H54 (cell line): Measurements from ENCODE around the gene NR4A1.

Experiments
- DNase-seq: peaks from one replicate; pipeline ENCODE4 v3.0.0; 2011; ENCODE audit warnings: low spot score, mixed read lengths; ENCODE audit not compliant: insufficient read length
- FAIRE-seq: peaks from 3 replicates; lab custom pipeline; 2011; peaks lifted over from hg19 to GRCh38; lab: Jason Lieb, UNC
- POLR2A ChIP-seq: IDR thresholded peaks from 2 replicates; pipeline ENCODE4 v1.6.1; 2011; ENCODE audit warnings: low read depth, mild to moderate bottlenecking, low read length

The NR4A1 gene

DNA sequence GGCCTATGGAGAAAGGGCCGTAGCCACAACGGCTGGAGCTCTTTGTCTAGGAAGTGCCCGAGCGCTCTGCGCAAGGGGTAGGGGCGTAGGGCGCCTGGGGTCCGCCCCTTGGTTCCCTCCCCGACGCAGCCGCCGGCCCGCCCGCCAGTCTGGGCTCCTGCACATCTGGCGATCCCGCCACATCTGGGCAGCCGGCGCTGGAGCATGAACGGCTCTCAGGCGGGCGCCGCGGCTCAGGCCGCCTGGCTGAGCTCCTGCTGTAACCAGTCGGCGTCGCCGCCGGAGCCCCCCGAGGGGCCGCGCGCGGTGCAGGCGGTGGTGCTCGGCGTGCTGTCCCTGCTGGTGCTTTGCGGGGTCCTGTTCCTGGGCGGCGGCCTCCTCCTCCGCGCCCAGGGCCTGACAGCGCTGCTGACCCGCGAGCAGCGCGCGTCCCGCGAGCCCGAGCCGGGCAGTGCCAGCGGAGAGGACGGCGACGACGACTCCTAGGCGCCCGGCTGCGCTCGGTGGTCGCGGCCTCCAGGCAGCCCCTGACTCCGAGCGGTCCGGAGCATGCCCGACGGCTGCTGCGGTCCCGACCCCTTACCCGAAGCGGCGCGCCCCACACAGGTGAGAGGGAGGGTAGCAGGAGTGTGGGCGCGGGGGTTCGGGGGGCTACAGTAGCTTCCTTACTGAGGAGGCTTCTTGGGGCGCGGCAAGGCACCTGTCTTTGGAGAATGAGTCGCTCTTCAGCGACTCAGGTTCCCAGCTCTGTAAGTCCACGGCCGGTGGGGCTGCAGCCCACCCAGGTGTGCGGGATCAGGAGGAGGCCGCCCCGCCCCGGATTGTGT is 28.5 kb downstream of the NR4A1 start, which contains the start of gene SMIM41:
SMIM41 (plus strand) TSS at position 129 of the 827 bp plus-strand sequence; CDS start at position 205, 76 bp downstream.
- FAIRE-seq (no peak), DNase-seq (no peak)
- no peak for TF ChIP-seq POLR2A

GRCh38 chr12:52080403-52081251 is 29.4 kb downstream of the NR4A1 start:
- TF ChIP-seq POLR2A: no peak
- no peak for FAIRE-seq

DNA sequence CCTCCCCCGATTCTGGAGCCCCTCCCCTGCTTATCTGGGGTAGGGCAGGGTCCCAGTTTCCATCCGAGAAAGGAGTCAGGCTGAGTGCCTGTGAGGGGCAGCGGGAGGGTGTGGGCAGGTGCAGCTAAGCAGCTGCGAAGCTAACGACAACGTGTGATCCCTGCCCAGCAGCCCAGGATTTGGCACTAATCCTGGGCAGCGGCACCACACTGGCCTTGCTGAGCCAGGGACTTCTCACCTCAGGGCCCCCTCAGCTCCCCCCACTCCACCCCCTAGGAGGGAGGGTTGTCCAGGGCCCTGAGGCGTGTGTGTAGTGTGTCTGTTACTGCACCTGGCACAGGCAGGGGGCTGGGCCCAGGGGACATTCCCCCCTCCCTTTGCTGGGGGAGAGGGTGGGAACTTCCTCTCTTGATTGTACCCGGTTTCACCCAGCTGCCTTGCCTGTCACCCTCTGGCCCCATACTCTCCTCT is 30.1 kb downstream of the NR4A1 start:
- TF ChIP-seq POLR2A: no peak
- FAIRE-seq (no peak), DNase-seq (no peak)

More at GRCh38 chr12:52080403-52081251, 29.4 kb downstream of the NR4A1 start:
- no peak for DNase-seq

GRCh38 chr12:52082026-52082668 is 30.9 kb downstream of the NR4A1 start:
- FAIRE-seq: no peak
- DNase-seq: no peak
- TF ChIP-seq POLR2A: no peak

DNA sequence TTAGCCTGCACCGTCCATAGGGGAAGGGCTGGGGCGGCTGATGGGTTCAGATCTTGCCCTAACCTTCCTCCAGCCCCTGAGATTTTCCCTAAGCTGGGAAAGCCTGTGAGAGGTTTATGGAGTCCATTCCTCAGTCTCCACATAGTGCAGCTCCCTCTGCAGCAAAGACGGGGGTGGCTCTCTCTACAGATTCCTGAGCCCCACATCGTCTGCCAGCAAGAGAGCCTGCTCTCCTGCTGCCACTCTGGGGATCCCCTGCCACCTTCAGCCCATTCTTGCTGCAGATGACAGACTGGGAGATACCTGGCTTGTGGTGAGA is 31.4 kb downstream of the NR4A1 start:
- no peak for DNase-seq

DNA sequence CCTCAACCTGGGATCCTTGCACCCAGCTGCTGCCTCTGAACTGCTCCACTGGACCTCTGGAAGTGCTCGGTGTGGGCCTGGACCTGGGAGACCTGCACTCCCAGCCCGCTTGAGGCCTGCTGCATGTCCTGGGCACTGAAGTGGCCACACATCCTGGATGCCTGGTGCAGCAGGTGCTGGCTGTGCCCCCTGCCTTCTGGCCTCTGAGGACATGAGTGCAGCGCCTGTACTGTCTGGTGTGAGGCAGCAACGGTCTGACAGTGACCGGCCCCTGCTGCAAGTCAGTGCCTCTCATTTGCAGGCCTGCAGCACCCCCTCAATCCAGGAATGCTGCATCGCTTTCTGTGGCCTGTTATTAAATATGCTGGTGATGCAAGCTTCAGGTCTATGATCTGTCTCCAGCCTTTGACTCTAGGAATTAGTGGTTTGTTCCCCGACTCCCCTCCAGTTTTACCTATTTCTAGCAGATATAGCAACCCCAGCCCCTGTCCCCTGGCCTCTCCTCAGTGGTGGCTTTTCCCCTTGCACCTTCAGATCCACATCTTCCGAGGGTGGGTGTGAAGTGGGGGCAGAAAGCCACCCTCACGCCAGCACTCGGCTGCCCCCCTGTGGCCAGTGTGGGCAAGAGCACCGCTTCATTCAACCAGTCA is 31.9 kb downstream of the NR4A1 start:
- FAIRE-seq (no peak), DNase-seq (peak; percentile 85)
- no peak for TF ChIP-seq POLR2A

More for the DNA sequence above, 31.4 kb downstream of the NR4A1 start:
- no peak for FAIRE-seq
- no peak for TF ChIP-seq POLR2A

DNA sequence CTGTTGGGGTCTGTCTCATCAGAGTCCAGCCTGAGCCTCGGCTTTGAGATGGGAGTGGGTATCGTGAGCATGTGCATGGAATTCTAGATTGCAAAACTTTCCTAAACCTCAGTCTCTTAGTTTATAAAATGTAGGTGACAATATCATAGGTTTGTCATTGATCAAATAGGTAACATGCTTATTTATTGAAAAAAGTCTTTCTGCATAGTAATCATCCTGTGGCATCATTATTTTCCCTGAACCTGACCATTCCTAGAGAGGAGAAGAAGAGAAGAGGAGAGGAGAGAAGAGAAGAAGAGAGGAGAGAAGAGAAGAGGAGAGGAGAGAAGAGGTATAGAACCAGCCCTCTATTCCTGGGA is 32.4 kb downstream of the NR4A1 start:
- FAIRE-seq: no peak
- DNase-seq: no peak
- no peak for TF ChIP-seq POLR2A

GRCh38 chr12:52084491-52085231 is 33.4 kb downstream of the NR4A1 start:
- FAIRE-seq (no peak), DNase-seq (no peak)
- TF ChIP-seq POLR2A: no peak

DNA sequence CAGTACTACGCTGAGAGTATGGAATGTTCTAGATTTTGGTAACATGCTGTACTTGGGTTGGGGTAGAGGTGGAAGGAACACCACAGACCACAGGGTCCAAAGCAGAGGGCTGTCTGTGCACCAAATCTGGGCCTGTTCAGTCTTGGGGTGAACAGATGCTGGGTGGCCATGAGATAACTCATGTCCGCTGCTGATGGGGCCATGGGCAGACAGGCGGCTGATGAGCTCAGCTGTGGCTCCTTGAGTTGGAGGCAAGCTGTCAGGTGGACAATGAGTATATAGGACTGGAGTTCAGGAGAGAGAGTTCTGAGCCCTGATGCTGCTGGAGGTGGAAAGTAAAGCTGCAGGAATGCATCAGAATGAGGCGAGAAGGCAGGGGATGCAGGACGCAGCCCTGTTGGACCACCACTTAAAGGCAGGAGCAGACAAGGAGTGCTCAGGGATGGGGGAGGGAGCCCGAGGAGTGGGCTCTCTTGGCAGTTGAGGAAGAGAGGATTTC is 34.5 kb downstream of the NR4A1 start:
- DNase-seq (no peak), FAIRE-seq (no peak)
- TF ChIP-seq POLR2A: no peak

DNA sequence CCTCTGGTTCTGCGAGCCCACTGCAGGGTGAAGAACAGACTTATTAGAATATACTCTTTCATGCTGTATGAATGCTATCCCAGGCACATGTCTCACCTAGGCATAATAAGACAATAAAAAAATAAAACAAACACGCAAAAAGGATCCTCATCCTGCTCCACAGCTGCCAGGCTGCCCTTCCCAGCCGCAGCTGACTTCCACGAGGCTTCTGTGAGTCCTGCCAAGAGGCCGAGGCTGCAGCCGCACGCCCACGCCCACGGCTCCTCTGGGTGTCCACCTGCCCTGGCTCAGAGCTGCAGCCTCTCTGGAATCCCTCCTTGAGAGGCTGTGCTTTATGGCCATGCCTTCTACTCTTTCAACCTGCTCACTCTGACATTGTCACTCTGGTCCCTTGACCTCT is 35.1 kb downstream of the NR4A1 start:
- TF ChIP-seq POLR2A: no peak
- DNase-seq (no peak), FAIRE-seq (no peak)

DNA sequence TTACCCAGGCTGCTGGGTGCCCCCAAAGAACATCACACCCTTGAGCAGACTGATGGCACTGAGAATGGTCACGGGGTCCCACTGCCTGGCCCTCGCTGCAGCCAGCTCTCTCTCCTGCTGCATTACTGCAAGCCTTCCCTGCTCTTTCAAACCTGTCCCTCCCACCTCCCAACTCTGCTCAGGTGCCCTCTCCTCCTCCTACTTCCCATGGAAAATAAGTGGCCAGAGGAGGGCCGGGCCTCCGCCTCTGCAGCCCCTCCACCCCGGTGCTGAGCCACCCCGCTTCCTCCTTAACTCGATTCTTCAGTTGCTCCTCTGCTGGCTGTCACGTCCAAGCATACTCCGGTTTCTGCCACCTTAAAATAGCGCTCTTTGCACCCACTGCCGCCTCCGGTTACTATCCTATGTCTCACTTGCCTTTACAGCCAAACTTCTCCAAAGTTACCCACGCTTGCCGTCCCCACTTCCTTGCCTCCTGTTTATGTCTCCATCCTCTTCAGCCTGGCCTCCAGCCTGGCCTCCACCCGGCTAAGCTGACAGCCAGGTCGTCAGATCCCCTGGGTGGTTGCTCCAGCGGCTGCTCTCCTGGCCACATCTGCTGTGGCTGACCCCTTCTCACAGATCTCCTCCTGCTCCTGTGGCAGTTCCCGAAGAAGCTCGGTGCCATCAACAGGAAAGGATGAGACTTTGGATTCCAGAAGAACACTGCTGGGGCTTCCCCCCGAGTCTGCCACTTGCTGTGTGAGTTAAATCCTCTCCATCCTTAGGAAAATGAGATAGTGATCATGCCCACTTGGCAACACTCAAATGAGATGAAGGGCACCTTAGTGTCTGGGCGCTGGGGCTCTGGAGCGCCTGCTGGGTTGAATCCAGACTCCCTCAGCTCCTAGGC is 35.9 kb downstream of the NR4A1 start:
- no peak for FAIRE-seq
- no peak for TF ChIP-seq POLR2A
- DNase-seq: no peak
